Right lung (tissue), 5 donors: ENCODE measurements around the gene MTIF2. TPM values are rescaled to one million over a fixed set of nuclear protein-coding genes. Genes with fewer than 3 reads are reported as not detected.
"Not testable (repeated sequence)": the region's sequence is repeated elsewhere in the genome, so short reads cannot be mapped to it uniquely, and the experiment has no call there.

Experiments
- DNase-seq, 2 donors: peaks; one replicate each; pipeline ENCODE4 v3.0.0-alpha.2; 2013
- polyA plus RNA-seq, 5 donors: library from polyadenylated mRNA; unstranded; fragments of 120-200 nt; gene quantifications; one replicate each; pipeline versions ENCODE4 v1.2.1 to v1.2.3, GENCODE V29; 2013; ENCODE audit warnings: inconsistent platforms in 1 of 5, low replicate concordance in 1 of 5; ENCODE audit not compliant: insufficient read length in 5 of 5, insufficient read depth in 1 of 5

Gene MTIF2
- polyA plus RNA-seq, 5 donors, result 24.3 to 39.9 (median 33.2) TPM

GRCh38 chr2:55204950-55205349, 64.1 kb downstream of the MTIF2 start:
- no peak for DNase-seq

- DNase-seq, result no peak
These were observed 64.5 kb downstream of the MTIF2 start for GRCh38 chr2:55204536-55204935.

- DNase-seq, result no peak
These were observed 68.6 kb downstream of the MTIF2 start for GRCh38 chr2:55200416-55200815.

GRCh38 chr2:55196526-55196925, 72.5 kb downstream of the MTIF2 start:
- DNase-seq, result no peak

- not testable (repeated sequence) for DNase-seq
These were observed 77.1 kb downstream of the MTIF2 start for GRCh38 chr2:55191888-55192287.

- not testable (repeated sequence) for DNase-seq
These were observed 82.2 kb downstream of the MTIF2 start for GRCh38 chr2:55186837-55187236.

Other genes with a start within 250 kb of the MTIF2 start
- gene RTN4, start 218.8 kb downstream of the MTIF2 start, polyA plus RNA-seq, result 100 to 1,000 TPM; 175 to 207 (median 195) TPM
- gene CLHC1, start 36.9 kb downstream of the MTIF2 start, polyA plus RNA-seq, result 10 to 100 TPM; 27.4 to 48.1 (median 32.9) TPM
- 1,000 to 10,000 TPM; 2,184 to 2,629 (median 2,272) TPM for gene RPS27A, start 36.5 kb downstream of the MTIF2 start, polyA plus RNA-seq
- 100 to 1,000 TPM in 2 of 5 donors, 10 to 100 TPM in 3; 63.2 to 129 (median 98.1) TPM for gene CCDC88A, start 150.6 kb upstream of the MTIF2 start, polyA plus RNA-seq